Osteocyte (in vitro differentiated cells): Measurements from ENCODE around the gene VASP. TPM values are rescaled to one million over a fixed set of nuclear protein-coding genes. Genes with fewer than 3 reads are reported as not detected.

ENCODE experiments used
- DNase-seq: peaks from one replicate; pipeline ENCODE4 v3.0.0; 2021; ENCODE audit warnings: mixed read lengths; ENCODE audit not compliant: unreplicated experiment; ENCODE audit errors: extremely low spot score
- H3K27ac Mint-ChIP-seq: one replicate; pipeline ENCODE4 v1.8.0; 2021; ENCODE audit warnings: mild to moderate bottlenecking, mixed read lengths; ENCODE audit not compliant: unreplicated experiment
- H3K27me3 Mint-ChIP-seq: one replicate; pipeline ENCODE4 v1.8.0; 2021; ENCODE audit warnings: mixed read lengths; ENCODE audit not compliant: unreplicated experiment
- H3K36me3 Mint-ChIP-seq: one replicate; pipeline ENCODE4 v1.8.0; 2021; ENCODE audit warnings: mixed read lengths; ENCODE audit not compliant: unreplicated experiment
- H3K4me1 Mint-ChIP-seq: one replicate; pipeline ENCODE4 v1.8.0; 2021; ENCODE audit warnings: mixed read lengths; ENCODE audit not compliant: unreplicated experiment
- H3K4me3 Mint-ChIP-seq: one replicate; pipeline ENCODE4 v1.8.0; 2021; ENCODE audit warnings: mild to moderate bottlenecking, moderate library complexity, mixed read lengths; ENCODE audit not compliant: unreplicated experiment
- H3K9me3 Mint-ChIP-seq: one replicate; pipeline ENCODE4 v1.8.0; 2021; ENCODE audit warnings: mixed read lengths; ENCODE audit not compliant: unreplicated experiment
- CTCF ChIP-seq: fragments of 200-600 bp; sonication (generic); IDR thresholded peaks from 2 replicates; pipeline ENCODE4 v1.5.0; 2021; ENCODE audit warnings: antibody characterized with exemption, mild to moderate bottlenecking, moderate library complexity
- total RNA-seq: library from RNA; stranded (reverse); gene quantifications from 2 replicates; pipeline ENCODE4 v1.2.1, GENCODE V29; 2021

VASP gene
- total RNA-seq, 1 donor from 2014 or later, result 61.9 TPM

DNA sequence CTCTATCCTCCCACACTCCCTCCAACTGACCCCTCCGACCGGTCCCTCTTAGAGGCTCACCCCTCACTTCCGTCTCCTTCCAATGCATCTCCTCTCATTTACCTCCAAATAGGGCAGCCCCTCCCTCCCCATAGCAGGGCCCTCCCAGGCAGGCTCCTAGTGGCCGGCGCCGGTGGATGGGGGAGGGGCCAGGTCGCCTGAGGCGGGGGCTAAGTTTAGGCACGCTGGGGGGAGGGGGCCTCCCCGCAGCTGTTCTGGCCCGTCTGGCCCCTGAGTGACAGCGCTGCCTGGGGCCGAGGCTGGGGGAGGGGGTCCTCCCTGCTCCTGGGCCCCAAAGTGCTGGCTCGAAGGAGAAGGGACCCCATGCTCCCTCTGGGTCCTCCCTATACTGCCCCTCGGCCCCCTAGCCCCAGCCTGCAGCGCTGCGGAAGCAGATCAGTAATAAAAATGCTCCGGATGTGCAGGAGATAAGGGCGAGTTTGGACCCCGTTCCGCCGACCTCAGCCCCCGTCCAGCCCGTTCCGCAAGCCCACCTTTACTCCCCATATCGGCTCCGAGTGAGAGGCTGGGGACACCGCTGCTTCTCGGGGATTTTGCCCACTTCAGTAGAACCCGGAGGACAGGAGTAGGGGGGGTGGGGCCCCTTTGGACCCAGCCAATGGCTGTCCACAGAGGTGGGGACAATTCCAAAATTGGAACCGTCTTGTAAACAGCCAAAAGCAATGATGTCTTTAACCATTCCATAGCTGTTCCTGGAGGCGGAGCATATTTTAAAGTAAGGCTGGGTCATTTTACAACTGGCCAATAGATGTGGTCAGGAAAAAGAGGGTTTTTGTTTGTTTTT is 14.4 kb upstream of the VASP start:
- no peak for TF ChIP-seq CTCF
- Mint-ChIP-seq H3K4me1 (peaks cover 15% of the 10 kb centered on the region), H3K4me3 (peak overlapping the region; percentile 84), H3K27me3 (peaks cover 8% of the 10 kb centered on the region), H3K27ac (peak overlapping the region; percentile 83), H3K36me3 (no peaks in the 10 kb centered on the region), H3K9me3 (no peaks in the 10 kb centered on the region)
- no peak for DNase-seq

GRCh38 chr19:45494261-45494916 is 12.9 kb upstream of the VASP start:
- TF ChIP-seq CTCF, result no peak
- peaks cover 23% of the 10 kb centered on the region for H3K4me1 Mint-ChIP-seq
- H3K27me3 Mint-ChIP-seq, result peaks cover 17% of the 10 kb centered on the region
- peak overlapping the region; percentile 14 for H3K4me3 Mint-ChIP-seq
- H3K36me3 Mint-ChIP-seq, result no peaks in the 10 kb centered on the region
- H3K9me3 Mint-ChIP-seq, result no peaks in the 10 kb centered on the region
- DNase-seq, result no peak
- H3K27ac Mint-ChIP-seq, result no peak overlapping the region

GRCh38 chr19:45495178-45495577 is 12.1 kb upstream of the VASP start:
- peaks cover 26% of the 10 kb centered on the region for H3K4me1 Mint-ChIP-seq
- no peak for DNase-seq
- no peaks in the 10 kb centered on the region for H3K9me3 Mint-ChIP-seq
- no peak overlapping the region for H3K27ac Mint-ChIP-seq
- peak overlapping the region; percentile 81 for H3K4me3 Mint-ChIP-seq
- no peaks in the 10 kb centered on the region for H3K36me3 Mint-ChIP-seq
- H3K27me3 Mint-ChIP-seq, result peaks cover 22% of the 10 kb centered on the region
- no peak for TF ChIP-seq CTCF

DNA sequence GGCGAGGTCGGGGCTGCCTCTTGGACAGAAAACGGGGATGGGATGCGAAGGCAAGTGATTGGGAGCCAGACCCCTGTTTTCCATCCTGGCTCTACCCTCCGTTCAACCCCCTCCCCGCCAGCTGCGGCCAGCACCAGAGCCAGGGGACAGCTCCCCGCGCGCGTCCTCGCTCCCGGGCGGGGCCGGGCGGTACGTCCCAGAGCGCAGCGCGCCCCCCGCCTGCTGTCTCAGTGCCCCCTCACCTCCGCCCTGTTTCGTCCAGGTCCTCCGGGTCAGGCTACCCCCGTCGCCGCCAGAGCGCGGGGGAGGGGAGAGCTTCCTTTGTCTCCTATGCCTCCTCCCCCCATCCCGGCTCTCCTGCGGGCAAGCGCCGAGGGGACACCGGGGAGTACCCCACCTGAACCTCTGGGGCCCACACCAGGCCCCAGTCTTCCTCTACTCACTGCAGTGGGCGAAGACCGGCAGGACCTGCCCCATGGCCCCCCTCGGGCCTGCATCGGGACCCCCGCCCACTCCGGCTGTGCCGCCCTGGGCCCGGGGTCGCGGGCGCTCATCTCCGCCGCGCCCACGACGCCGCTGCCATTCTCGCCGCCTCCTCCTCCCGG is 10.8 kb upstream of the VASP start:
- no peaks in the 10 kb centered on the region for H3K36me3 Mint-ChIP-seq
- no peak for TF ChIP-seq CTCF
- DNase-seq, result no peak
- H3K4me3 Mint-ChIP-seq, result peak overlapping the region; percentile 81
- peaks cover 26% of the 10 kb centered on the region for H3K27me3 Mint-ChIP-seq
- no peaks in the 10 kb centered on the region for H3K9me3 Mint-ChIP-seq
- peaks cover 26% of the 10 kb centered on the region for H3K4me1 Mint-ChIP-seq
- H3K27ac Mint-ChIP-seq, result no peak overlapping the region

DNA sequence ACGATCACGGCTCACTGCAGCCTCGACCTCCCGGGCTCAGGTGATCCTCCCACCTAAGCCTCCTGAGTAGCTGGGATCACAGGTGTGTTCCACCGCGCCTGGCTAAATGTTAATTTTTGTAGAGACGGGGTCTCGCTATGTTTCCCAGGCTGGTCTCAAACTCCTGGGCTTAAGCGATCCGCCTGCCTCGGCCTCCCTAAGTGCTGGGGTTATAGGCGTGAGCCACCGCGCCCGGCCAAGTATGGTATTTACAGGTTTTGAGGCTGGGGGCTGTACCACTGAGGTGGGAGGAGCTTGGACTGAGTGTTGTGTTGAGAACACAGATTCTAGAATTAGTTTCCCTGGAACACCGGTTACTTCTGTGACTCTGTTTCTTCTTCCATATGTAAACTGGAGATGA is 9.5 kb upstream of the VASP start:
- Mint-ChIP-seq H3K9me3 (no peaks in the 10 kb centered on the region), H3K36me3 (no peaks in the 10 kb centered on the region), H3K4me3 (peak overlapping the region; percentile 52), H3K4me1 (peaks cover 24% of the 10 kb centered on the region), H3K27me3 (peaks cover 26% of the 10 kb centered on the region), H3K27ac (no peak overlapping the region)
- TF ChIP-seq CTCF, result no peak
- no peak for DNase-seq
